HG02870 (cell line): Measurements from ENCODE around the gene NUBP2.

Source experiments
- ATAC-seq: cut with Tn5 transposase; IDR thresholded peaks from one replicate; pipeline ENCODE4 v1.9.1; 2021; ENCODE audit warnings: mild to moderate bottlenecking, moderate library complexity; ENCODE audit not compliant: unreplicated experiment

Gene NUBP2

GRCh38 chr16:1825864-1826690 is 43.3 kb downstream of the NUBP2 start:
- peak; percentile 45 for ATAC-seq

GRCh38 chr16:1826691-1827573 is 44.2 kb downstream of the NUBP2 start, which contains the start of the genes FAHD1 and HAGH:
Gene FAHD1, plus strand, starts transcription at chr16:1827206. Its CDS starts 33 bp downstream, at chr16:1827239.
Gene HAGH, minus strand, starts transcription at chr16:1826825. Its CDS starts 38 bp downstream, at chr16:1826787.
- ATAC-seq = peak; percentile 84

- no peak for ATAC-seq
These were observed 46.1 kb downstream of the NUBP2 start for GRCh38 chr16:1828645-1829410.

- ATAC-seq = no peak
These were observed 47.5 kb downstream of the NUBP2 start for GRCh38 chr16:1830213-1830612.

GRCh38 chr16:1831186-1832075 is 48.7 kb downstream of the NUBP2 start:
- no peak for ATAC-seq

- ATAC-seq = no peak
These were observed 50.2 kb downstream of the NUBP2 start for GRCh38 chr16:1832838-1833454.

- ATAC-seq = no peak
These were observed 51.3 kb downstream of the NUBP2 start for GRCh38 chr16:1834096-1834495.
